SIG-M5 treated with dmso at 0.1 percent for 504 hours (cell line): ENCODE data around the gene ATG16L2.
"Not testable (repeated sequence)": the region's sequence is repeated elsewhere in the genome, so short reads cannot be mapped to it uniquely, and the experiment has no call there.

Source experiments
- DNase-seq: peaks from one replicate; lab custom pipeline; 2025; ENCODE audit not compliant: unreplicated experiment; lab: John Stamatoyannopoulos, UW

The ATG16L2 gene

GRCh38 chr11:72840780-72841179 lies 26.6 kb downstream of the ATG16L2 start:
- no peak for DNase-seq

- no peak for DNase-seq
Observed at GRCh38 chr11:72841397-72841796, 27.2 kb downstream of the ATG16L2 start.

GRCh38 chr11:72842126-72842525 lies 27.9 kb downstream of the ATG16L2 start:
- no peak for DNase-seq

- no peak for DNase-seq
Observed at GRCh38 chr11:72842653-72843330, 28.6 kb downstream of the ATG16L2 start.

GRCh38 chr11:72844356-72844755 lies 30.1 kb downstream of the ATG16L2 start:
- DNase-seq: no peak

- peak; percentile 29 for DNase-seq
Observed at GRCh38 chr11:72848846-72849466, 34.7 kb downstream of the ATG16L2 start.

GRCh38 chr11:72850832-72851231 lies 36.6 kb downstream of the ATG16L2 start:
- DNase-seq: no peak

GRCh38 chr11:72851726-72852125 lies 37.5 kb downstream of the ATG16L2 start:
- no peak for DNase-seq

GRCh38 chr11:72856065-72856464 lies 41.9 kb downstream of the ATG16L2 start:
- DNase-seq: no peak

- DNase-seq: no peak
Observed at GRCh38 chr11:72856551-72857345, 42.5 kb downstream of the ATG16L2 start.

GRCh38 chr11:72858267-72858666 lies 44.1 kb downstream of the ATG16L2 start:
- DNase-seq: not testable (repeated sequence)

GRCh38 chr11:72859126-72859525 lies 44.9 kb downstream of the ATG16L2 start:
- no peak for DNase-seq

- DNase-seq: no peak
Observed at GRCh38 chr11:72860010-72860409, 45.8 kb downstream of the ATG16L2 start.

- no peak for DNase-seq
Observed at GRCh38 chr11:72860592-72860991, 46.4 kb downstream of the ATG16L2 start.

- DNase-seq: no peak
Observed at GRCh38 chr11:72863091-72863490, 48.9 kb downstream of the ATG16L2 start.

GRCh38 chr11:72863916-72864315 lies 49.7 kb downstream of the ATG16L2 start:
- no peak for DNase-seq

GRCh38 chr11:72864702-72865655 lies 50.8 kb downstream of the ATG16L2 start:
- DNase-seq: no peak

- DNase-seq: no peak
Observed at GRCh38 chr11:72867970-72868369, 53.8 kb downstream of the ATG16L2 start.

- DNase-seq: no peak
Observed at GRCh38 chr11:72869831-72870230, 55.6 kb downstream of the ATG16L2 start.

GRCh38 chr11:72871119-72871518 lies 56.9 kb downstream of the ATG16L2 start:
- DNase-seq: no peak

GRCh38 chr11:72872012-72872411 lies 57.8 kb downstream of the ATG16L2 start:
- no peak for DNase-seq
